22Rv1 (cell line): ENCODE measurements around the gene UNK.

Source experiments
- H3K27ac ChIP-seq: fragments of 450-650 bp; 2 replicates; pipeline ENCODE4 v1.5.1; 2017
- ZFX ChIP-seq: fragments of 450-650 bp; IDR thresholded peaks from 2 replicates; pipeline ENCODE4 v1.6.1; 2017; ENCODE audit warnings: antibody characterized with exemption, borderline replicate concordance
- TF ChIP-seq, protein P1 (sequence below): fragments of 450-650 bp; IDR thresholded peaks from 2 replicates; pipeline ENCODE4 v1.5.1; 2017; ENCODE audit warnings: mild to moderate bottlenecking

UNK gene, protein sequence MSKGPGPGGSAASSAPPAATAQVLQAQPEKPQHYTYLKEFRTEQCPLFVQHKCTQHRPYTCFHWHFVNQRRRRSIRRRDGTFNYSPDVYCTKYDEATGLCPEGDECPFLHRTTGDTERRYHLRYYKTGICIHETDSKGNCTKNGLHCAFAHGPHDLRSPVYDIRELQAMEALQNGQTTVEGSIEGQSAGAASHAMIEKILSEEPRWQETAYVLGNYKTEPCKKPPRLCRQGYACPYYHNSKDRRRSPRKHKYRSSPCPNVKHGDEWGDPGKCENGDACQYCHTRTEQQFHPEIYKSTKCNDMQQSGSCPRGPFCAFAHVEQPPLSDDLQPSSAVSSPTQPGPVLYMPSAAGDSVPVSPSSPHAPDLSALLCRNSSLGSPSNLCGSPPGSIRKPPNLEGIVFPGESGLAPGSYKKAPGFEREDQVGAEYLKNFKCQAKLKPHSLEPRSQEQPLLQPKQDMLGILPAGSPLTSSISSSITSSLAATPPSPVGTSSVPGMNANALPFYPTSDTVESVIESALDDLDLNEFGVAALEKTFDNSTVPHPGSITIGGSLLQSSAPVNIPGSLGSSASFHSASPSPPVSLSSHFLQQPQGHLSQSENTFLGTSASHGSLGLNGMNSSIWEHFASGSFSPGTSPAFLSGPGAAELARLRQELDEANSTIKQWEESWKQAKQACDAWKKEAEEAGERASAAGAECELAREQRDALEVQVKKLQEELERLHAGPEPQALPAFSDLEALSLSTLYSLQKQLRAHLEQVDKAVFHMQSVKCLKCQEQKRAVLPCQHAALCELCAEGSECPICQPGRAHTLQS

DNA sequence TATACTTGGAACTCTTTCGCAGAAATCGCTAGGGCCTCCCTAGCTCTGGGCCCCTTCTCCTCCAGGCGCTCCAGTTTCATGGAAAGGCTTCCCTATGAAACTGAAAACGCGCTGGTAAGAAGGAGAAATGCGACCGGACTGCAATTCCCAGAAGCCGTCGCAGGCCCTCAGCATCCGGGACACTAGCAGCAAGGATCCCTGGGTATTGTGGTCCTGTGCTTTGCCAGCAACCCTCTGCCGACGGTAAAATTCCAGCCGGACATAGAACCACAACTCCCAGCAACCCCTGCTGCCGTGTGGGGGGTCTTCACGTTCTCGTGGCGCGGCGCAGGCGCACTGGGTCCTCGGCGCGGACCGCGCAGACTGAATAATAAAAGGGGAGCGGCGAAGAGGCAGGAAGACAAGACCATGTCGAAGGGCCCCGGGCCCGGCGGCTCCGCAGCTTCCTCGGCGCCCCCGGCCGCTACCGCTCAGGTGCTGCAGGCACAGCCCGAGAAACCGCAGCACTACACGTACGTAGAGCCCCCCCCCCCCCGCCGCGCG is at the start of gene UNK:
TSS of gene UNK (plus strand) at position 334 of the 543 bp plus-strand sequence. CDS start at position 409, 75 bp downstream.
- TF ChIP-seq ZFX = no peak
- TF ChIP-seq, protein P1, sequence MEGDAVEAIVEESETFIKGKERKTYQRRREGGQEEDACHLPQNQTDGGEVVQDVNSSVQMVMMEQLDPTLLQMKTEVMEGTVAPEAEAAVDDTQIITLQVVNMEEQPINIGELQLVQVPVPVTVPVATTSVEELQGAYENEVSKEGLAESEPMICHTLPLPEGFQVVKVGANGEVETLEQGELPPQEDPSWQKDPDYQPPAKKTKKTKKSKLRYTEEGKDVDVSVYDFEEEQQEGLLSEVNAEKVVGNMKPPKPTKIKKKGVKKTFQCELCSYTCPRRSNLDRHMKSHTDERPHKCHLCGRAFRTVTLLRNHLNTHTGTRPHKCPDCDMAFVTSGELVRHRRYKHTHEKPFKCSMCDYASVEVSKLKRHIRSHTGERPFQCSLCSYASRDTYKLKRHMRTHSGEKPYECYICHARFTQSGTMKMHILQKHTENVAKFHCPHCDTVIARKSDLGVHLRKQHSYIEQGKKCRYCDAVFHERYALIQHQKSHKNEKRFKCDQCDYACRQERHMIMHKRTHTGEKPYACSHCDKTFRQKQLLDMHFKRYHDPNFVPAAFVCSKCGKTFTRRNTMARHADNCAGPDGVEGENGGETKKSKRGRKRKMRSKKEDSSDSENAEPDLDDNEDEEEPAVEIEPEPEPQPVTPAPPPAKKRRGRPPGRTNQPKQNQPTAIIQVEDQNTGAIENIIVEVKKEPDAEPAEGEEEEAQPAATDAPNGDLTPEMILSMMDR = no peak
- peak within 1 kb of the TSS; percentile 99 for H3K27ac ChIP-seq

DNA sequence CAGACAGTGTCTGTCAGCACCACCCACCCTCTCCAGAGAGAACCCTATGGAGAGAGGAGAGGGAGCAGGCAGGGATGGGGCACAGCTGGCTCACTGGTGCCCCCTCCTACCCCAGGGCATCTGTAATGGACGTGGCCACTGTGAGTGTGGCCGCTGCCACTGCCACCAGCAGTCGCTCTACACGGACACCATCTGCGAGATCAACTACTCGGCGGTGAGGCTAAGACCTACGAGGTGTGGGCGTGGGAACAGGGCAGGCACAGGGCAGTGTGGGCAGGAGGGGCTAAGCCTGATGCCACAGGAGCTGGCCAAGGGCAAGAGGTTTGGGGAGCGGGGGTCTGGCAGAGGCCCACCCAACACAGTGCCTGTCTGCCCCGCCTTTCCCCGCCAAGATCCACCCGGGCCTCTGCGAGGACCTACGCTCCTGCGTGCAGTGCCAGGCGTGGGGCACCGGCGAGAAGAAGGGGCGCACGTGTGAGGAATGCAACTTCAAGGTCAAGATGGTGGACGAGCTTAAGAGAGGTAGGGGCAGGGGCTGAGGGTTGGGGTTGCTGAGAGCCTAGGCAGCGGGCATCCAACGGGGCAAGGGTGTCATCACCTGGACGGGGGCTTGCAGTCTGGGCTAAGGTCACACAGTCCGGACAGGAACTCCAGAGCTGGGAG is 48.3 kb upstream of the UNK start:
- no peak for TF ChIP-seq ZFX
- TF ChIP-seq, protein P1 = no peak
- no peak overlapping the region for H3K27ac ChIP-seq

- TF ChIP-seq, protein P1 = no peak
- no peak for TF ChIP-seq ZFX
- no peak overlapping the region for H3K27ac ChIP-seq
These were observed 47.3 kb upstream of the UNK start for GRCh38 chr17:75737133-75737962.

- H3K27ac ChIP-seq = no peak overlapping the region
- TF ChIP-seq ZFX = no peak
- TF ChIP-seq, protein P1 = no peak
These were observed 46.3 kb upstream of the UNK start for GRCh38 chr17:75738218-75738802.

DNA sequence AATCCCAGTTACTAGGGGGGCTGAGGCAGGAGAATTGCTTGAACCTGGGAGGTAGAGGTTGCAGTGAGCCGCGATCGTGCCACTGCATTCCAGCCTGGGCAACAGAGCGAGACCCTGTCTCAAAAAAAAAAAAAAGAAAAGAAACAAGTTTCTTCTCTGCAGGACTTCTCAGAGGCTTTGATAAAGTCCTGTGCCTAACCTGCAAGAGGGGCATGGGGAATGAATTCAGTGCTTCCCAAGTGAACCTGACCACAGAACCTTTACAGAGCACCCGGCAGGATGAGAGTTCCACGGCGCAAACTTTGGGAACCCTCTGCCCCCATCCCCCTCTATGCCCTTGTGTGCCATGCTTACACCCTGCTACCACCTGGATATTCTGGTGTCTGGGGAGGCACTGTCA is 45.4 kb upstream of the UNK start:
- no peak for TF ChIP-seq ZFX
- TF ChIP-seq, protein P1 = no peak
- H3K27ac ChIP-seq = no peak overlapping the region

DNA sequence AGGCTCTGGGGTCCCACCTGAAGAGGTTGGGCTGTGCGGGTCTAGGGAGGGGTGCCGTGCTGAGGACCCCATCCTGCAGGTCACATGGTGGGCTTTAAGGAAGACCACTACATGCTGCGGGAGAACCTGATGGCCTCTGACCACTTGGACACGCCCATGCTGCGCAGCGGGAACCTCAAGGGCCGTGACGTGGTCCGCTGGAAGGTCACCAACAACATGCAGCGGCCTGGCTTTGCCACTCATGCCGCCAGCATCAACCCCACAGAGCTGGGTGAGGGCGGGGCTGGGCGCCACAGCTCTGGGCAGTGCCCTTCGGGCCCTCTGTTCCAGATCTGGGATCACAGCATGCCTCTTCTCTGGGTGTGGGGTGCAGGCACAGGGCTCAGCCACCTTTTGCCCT is 44.8 kb upstream of the UNK start:
- TF ChIP-seq ZFX = no peak
- TF ChIP-seq, protein P1 = no peak
- H3K27ac ChIP-seq = no peak overlapping the region
